Brain pericyte (primary cell): ENCODE results near the gene CRY1.

Experiments used
- DNase-seq: peaks from one replicate; pipeline ENCODE4 v3.0.0-alpha.2; 2012; ENCODE audit warnings: low read depth, low spot score

The CRY1 gene

DNA sequence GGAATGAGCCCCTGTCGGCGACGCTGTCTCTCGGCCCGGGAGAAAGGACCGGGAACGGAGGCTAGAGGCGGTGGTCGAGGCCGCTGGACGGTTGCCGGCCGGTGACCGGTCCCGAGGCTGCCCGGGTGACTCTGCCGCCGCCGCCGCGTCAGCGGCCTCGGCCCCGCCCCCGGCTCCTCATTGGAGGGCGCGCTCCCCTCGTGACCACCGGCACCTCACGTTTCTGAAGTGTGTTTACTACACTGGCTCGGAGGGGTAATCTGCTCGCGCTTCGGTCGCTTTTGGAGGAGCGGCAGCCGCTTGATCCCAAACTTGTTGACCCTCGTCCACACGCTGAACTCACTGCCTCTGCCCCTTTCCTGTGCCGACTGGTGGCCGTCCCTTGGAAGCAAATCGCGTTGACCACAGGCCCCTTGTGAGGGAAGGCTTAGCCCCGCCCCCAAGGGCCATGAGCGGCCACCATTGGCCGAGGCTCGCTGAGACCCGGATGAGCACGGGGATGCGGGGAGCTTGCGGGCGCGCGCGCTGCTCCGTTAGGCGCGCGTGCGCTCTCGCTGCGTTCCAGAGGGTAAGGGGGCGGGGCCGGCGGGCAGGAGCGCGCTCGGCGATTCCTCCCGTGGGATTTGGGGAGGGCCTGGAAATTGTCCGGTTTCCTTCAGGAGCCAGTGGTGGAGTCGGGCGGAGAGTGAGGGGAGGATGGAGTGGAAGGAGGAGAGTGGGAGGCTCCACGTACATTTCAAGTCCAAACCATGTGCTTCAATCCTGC, at the start of gene CRY1:
CRY1 (minus strand) TSS at position 133 of the 766 bp plus-strand sequence. CDS start 588 bp downstream, outside the sequence.
- DNase-seq: peak; percentile 93

DNA sequence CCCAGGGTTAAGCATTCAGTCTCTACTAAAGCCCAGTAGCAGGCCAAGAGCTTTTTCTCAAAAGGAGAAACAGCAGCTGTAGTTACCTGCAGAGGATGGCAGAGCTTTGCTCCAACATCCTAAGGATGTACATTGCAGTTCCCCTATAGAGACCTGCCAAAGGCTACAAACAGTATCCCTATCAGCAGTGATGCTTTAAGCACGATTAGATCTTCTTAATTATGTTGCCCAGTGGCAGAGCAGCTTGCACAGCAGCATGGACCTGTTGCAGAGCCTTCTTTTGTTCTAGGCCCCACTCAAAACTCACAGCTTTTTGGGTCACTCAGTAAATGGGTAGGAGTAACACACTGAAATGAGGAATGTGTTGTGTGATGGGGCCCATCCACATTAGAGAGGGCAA, 46.4 kb upstream of the CRY1 start:
- no peak for DNase-seq

DNA sequence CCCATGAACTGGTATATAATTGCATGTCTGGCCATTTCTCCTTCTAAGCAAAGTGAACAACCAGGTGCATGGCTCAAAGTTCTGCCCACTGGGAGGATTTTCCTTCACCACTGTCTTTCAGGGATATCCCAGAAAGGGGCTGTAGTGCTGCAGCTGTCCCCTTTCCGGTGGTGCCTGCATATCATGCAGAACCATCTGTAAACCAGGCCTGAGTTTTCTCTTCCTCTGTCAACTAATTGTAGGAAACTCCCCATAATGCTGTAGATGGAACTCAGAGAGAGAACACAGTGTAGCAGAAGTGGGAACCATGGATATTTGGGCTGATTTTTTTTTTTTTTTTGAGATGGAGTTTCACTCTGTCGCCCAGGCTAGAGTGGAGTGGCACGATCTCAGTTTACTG, 45.6 kb upstream of the CRY1 start:
- no peak for DNase-seq

DNA sequence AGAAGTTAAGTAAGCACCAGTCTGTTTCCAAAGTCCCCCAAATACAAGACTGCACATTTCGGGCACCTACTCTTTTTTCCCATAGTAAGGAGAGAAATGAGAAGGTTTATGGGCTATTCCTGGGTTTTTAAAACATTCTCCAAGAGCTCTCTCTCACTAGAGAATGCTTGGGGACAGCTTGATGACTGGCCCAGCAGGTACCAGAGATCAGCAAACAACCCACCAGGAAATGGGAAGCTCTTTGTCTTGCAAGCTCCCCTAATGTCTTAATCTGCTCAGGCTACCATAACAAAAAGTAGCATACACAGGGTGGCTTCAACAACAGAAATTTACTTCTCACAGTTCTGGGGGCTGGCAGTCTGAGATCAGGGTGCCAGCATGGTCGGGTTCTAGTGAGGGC, 41.8 kb upstream of the CRY1 start:
- DNase-seq: no peak

DNA sequence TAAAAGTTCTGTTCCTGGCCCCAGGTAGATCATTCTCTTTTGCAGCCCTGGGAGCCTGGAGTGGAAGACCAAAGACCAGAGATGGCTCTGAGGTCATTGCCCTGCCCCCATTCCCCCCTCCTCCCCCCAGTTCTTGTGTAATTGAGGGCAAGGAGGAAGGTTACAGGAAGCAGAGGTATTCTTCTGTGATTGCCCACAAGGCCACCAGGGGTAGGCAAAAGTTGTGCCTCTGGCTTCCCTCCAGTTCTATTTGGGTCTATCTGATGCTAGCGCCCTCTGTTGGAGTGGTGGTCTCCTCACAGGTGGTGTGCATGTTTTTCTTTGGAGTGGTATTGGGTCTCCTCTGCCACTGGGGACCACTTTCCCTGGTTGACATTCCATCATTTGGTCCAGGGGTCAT, 41.2 kb upstream of the CRY1 start:
- DNase-seq: no peak

DNA sequence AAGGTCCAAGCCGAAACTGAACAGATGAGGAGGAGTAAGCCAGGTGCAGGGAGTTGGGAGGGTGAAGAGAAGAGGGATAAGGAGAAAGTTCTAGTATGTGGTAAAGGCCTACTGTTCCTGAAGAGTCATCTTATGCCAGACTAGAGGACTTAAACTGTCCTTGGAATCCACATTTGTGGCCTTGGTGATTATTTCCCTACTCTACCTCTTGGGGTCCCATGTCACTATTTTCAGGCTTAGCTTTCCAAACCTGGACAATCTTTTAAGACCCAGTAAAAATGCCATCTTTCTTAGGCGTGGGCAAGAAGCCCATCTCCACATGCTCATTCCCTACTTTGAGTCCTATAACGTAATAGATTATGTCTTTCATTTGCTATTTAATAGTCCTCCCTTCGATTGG, 40.1 kb upstream of the CRY1 start:
- DNase-seq: no peak

DNA sequence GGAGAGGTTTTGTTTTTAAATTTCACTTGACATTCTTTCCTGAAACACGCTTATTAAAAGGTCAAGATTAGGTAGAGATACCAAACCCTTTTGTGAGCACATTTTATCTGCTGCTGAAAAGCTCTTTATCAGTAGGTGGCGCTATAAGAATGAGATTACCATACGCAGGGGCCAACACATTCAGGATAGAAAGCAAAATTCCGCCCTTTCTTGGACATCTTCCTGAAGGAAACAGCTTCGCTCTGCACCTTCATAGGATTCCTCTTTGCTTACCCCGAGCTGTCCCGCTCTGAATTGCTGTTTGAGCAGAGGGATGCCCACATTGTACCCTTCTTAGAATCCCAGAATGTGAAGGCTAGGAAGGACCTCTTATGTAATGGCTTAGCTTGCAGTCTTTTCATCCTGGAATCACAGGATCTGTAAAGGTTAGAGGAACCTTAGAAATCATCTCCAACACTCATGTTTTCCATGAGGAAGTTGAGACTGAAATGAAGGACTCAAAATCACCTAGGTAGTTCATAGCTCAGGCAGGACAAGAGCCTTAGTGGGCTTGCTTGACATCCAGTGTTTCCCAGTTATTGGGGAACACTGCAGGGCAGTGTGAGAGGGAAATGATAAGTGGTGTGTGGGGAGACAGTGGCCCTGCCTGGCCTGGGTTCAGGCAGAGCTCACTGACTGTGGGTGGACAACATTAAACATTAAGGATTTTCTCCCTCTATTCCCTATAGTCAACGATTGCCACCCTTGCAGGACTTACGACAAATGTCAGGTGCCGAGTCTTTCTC, 38.7 kb upstream of the CRY1 start:
- peak; percentile 10 for DNase-seq

DNA sequence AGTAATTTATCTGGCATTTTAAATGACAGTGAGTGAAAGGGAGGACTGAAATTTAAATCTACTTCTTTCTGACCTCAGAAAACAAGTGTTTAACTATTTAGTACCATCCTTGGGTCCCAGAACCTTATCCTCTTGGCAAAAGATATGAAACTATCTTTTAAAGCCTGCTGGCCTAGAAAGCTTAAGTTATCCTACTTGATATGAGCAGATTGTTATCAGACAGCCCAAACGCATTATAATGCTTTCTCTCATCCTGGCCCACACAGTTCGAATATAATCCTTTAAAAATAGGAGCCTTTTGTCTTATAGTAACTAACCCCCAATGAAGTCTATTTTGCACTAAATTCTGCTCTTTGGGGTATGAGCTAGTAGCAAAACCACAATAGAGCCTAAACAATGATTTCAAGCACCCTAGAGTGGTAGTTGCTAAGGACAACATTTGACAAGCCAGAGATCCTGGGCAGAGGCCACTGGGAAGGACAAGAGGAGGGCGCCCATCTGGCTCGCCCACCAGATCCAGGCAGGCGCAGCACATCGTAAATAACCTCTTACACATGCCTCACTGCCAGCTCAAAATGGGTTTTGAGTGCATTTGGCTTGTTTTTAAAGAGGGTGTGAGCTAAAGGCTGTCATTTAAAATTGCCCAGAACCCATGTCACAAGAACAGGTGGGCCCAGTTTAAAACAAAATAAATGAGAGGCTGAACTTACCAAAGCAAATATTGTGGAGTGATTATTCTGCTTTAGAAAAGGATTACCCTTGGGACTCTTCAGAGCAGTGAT, 37.7 kb upstream of the CRY1 start:
- DNase-seq: no peak

DNA sequence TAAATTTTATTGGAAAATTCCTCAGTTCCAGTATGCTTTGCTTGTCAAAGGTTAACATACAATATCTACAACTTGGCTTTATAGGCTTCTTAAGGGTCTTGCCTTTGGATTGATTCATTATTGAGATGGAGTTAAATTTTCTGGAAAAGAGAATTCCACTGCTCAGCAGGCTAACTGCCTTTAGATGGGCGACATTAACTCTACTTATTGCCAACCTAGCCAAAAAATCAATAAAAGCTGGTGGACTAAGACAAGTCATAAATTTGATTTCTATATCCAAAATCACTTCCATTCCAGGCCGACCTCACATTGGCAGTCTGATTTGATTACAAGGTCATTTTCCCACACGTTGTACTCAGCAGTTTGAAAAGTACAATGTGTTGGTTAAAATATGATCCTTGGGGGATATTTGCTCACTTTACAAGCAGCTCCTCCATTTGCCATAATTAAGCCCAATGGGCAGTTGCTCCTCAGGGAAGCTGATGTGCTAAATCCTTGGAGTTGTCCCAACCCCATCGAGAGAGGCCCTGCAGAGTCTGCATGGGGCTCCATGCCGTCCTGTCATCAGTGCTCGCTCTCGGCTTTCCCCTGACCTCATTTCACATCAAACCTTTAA, 36.1 kb upstream of the CRY1 start:
- DNase-seq: no peak

DNA sequence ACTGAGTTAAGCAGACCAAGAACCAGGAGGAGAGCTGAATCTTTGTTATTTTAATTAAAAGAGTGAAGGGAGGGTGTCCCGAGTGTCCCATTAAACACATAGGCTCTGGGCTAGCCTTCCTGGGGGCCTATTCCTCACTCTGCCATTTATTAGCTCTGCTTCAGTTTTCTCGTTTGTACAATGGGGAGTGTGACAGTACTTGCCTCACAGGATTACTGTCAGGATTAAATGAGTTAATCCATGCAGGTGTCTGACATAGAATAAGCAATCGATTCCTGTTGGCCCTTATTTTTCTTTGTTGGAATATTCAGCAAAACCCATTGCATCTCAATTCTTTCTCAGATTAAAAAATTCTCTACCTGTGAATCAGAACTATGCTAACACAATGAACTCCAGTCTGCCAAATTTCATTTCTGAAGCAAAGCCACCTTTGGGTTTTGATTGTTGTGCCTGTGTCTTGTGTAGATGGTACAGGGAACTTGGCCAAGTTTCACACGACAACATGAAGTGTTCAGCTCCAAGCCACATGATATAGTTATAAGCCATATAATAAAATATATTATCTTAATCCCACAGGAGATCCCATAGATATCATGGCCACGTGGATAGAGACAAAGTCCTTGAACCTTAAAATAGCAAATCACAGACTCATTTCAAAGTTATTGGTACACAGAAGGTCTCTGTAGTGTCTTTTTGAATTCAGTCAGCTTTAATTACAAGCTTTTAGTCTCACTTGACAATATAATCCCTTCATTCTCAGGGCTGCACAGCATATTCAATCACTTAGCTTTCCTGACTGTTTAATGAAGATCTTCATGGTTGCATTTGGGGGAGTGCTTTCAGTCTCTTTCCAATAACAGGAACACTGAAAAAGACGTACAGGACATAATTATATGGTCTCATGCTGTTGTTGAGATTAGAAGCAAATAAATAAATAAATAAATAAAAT, 34.4 kb upstream of the CRY1 start:
- no peak for DNase-seq

DNA sequence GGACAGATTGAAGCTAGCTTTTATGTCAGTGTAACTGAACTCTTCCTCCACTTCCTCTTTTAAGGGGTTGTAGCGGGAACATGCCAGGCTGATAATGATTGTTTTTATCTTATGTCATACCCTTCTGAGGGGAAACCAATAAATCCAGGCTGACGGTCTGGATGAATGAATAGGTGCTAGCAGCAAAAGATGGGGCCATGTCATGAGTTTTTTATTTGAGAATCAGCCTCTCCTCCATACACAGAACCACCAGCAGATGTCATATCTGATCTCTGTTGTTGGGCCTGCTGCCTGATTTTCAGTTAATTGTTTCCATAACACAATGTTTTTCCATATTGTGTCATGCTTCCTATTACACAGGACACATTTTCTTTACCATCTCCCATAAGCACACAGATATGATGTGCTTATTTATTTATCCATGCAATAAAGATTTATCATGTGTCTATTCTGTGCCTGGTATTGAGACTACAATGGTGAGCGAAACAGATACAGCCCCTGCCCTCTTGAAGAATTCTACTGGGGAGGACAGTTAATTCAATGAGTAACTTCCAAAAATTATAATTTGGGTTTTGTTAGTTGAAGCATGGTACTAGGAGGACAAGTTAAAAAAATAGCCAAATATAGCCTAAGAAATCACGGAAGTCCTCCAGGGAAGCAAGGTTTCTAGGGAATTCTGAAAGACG, 33.6 kb upstream of the CRY1 start:
- DNase-seq: no peak

DNA sequence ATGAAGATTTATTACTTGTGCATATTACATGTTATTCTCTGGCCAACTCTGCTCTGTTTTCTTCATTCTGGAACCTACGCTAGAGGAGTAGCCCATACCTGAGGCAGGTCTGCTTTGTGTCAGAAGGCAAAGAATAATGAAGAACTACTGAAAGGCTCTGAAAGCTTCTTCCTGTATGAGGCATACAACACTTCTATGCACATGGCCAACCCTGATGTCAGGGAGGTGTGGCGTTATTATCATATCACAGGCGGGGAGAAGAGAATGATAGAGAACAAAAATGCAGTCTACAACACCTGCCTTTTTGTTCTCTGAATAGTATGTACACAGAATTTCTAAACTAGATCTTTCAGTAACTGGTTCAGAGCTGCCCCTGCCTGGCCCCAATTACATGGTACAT, 32.5 kb upstream of the CRY1 start:
- DNase-seq: no peak

DNA sequence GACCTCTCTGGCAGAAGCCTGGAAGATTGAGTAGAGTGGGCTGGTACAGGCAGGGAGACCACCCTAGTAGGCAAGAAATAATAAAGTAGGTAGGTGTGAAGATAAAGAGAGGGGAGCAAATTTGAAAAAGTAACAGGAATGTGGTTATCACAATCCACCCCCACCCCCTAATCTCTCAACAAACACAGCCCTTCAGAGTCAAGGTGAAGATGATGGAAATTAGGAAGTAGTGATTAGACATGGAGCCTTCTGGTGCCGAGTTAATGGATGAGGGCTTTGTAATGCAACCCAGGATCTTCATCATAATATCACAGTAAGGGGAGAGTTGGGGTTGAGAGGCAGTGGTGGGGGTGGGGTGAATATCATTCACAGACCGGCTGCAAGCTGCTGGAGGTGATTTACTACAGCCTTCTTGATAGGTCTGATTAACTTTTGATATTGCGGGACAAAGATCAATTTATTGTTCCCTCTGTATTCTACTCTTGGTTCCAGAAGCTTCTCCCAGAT, 29.2 kb upstream of the CRY1 start:
- DNase-seq: no peak

DNA sequence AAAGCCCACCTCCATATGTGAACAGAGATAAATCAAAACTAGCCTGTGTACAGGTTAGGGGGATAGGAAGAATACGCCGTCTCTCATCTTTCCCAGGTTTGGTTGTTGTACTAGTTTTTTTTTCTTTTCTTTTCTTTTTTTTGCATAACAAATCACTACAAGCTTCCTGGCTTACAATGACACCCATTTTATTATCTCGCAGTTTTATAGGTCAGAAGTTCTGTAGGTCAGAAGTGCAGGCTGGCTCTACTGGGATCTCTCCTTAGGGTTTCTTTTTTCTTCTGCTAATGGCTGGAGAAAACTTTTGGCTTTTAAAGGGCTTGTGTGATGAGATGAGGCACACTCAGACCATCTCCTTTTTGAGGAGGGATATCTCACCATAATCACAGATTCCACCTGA, 25.7 kb upstream of the CRY1 start:
- DNase-seq: no peak

DNA sequence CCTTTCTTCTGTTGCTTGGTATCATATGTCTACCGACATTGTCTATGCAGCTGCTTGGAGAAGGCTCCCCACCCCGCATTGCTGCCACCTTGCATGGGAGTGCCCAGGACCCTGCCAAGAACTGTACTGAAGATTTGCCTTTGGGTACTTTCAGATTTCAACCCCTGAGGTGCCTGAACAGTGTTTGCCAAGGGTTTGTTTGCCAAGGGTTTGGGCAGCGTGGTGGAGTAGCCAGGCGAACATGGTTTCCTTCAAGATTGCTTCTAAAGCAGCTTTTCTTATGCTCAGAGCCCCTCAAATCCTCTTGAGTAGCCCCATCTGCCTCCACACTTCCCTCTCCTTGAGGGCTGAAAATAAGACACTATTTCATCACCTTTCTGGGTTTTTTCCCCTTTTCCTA, 25.3 kb upstream of the CRY1 start:
- no peak for DNase-seq

DNA sequence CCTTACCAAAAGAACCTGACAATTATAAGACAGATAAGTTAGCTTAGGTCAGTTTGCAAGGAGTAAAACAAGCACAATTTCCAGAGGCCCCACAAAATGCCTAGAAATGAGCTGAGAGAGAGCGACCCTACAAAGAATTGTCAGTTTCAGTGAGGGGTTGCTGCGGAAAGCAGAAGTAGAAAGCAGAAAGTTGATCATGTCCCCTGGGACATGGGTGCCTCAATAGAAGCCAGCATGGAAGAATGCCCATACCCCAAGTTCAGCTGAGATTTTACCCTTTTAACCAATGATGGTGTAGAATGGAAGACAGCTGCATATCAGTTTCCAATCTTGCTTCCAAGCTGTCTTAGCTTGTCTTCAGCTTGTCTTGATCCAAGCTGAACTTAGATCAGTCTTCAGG, 21.8 kb upstream of the CRY1 start:
- no peak for DNase-seq

DNA sequence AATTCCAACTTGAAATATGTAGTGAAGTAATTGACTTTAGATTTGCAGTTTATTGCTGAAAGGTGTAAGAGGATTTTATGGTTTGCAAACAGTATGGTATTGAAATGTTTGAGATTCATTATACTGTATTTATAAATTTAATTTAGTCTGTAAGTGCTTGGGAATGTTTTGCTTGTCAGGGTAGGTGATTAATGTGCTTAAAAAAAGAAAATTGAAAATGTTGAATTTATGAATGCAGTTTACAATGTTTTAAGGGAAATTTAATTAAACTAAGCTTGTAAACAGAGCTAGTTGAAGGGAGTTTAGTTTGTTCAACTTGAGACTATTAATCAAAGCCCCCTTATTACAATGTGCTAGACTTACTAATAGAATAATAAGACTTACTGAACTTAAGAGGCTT, 18.0 kb upstream of the CRY1 start:
- DNase-seq: no peak

DNA sequence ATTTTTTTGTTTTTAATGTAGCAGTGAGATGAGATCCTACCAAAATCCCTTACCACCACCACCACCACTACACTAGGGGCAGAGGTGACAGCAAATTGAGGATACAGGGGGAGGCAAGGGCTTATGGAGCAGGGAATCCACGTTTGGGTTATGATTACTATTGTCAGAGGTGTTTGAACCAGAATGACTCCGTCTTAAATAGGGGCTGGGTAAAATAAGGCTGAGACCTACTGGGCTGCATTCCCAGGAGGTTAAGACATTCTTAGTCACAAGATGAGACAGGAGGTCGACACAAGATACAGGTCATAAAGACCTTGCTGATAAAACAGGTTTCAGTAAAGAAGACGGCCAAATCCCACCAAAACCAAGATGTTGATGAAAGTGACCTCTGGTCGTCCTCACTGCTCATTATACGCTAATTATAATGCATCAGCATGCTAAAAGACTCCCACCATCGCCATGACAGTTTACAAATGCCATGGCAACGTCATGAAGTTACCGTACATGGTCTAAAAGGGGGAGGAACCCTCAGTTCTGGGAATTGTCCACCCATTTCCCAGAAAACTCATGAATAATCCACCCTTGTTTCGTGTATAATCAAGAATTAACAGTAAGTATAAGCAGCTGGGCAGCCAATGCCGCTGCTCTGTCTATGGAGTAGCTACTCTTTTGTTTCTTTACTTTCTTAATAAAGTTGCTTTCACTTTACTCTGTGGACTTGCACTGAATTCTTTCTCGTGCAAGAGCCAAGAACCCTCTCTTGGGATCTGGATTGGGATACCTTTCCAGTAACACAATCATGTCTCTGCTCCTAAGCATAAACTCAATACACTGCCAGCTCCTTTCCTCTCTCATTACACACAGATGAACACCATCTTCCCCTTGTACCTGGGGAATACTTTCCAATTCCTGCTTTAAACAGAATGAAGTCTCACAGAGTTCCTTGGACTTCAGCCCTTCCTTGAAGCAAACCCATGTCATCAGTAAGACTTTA, 16.7 kb upstream of the CRY1 start:
- no peak for DNase-seq

DNA sequence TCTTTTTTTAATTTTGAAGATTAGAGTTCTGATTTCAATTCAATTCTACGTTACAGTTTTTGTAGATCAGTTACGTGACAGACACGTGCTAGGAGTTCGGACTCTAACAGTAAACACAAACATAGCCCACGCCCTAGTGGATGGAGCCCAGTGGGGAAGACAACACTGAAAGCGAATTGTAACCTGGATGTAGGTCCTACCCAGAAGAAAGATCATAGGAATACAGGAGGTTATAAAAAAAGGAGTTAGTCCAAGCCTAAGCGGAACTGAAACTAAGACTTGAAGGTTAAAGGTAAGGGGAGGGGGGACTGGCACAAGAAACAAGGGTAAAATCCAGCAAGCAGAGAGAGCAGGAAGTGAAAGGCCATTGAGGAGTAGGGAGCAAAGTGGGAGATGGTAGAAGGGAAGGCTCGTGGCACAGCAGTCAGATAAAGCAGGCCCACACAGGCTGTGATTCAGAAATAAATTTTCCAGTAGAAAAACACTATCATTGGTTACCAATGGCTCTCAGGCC, 15.7 kb upstream of the CRY1 start:
- DNase-seq: no peak
